GM18499 (cell line): ENCODE results near the gene FBXO46.
A peak's percentile ranks its signal among the peaks of the same experiment; 100 is the strongest.
"Not testable (repeated sequence)": the region's sequence is repeated elsewhere in the genome, so short reads cannot be mapped to it uniquely, and the experiment has no call there.

Source experiments
- ATAC-seq: cut with Tn5 transposase; IDR thresholded peaks from one replicate; pipeline ENCODE4 v1.9.1; 2021; ENCODE audit warnings: moderate number of reproducible peaks; ENCODE audit not compliant: insufficient read depth, unreplicated experiment

The FBXO46 gene

GRCh38 chr19:45693106-45693788 is 37.4 kb downstream of the FBXO46 start:
- ATAC-seq, result no peak

- ATAC-seq, result peak; percentile 68
Observed at GRCh38 chr19:45692187-45693105, 38.2 kb downstream of the FBXO46 start, which contains the start of gene QPCTL. Gene QPCTL, plus strand, starts transcription at chr19:45692666. Its CDS starts 38 bp downstream, at chr19:45692704.

GRCh38 chr19:45691516-45692186 is 39.0 kb downstream of the FBXO46 start, which contains the start of gene SNRPD2:
Gene SNRPD2, minus strand, starts transcription at chr19:45691953. Its CDS starts 65 bp downstream, at chr19:45691888.
- ATAC-seq, result peak; percentile 27

DNA sequence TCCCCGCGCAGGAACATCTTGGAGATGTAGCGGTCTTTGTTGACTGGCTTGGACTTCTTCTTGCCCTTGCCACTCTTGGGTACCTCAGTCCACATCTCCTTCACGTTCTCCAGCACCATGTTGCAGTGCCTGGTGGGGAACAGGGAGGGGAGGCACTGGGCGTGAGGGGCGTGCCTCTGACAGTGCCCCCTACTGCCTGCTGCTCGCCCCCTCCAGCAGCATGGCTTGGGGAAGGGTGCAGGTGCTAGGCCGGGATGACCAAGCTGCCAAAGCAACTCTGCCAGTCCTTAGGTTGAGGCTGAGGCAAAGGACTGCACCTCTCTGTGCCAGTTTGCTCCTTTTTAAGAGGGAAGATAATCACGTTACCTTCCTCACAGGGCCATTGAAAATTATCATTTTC is 43.1 kb downstream of the FBXO46 start:
- no peak for ATAC-seq

- ATAC-seq, result not testable (repeated sequence)
Observed at GRCh38 chr19:45685045-45685444, 45.7 kb downstream of the FBXO46 start.

DNA sequence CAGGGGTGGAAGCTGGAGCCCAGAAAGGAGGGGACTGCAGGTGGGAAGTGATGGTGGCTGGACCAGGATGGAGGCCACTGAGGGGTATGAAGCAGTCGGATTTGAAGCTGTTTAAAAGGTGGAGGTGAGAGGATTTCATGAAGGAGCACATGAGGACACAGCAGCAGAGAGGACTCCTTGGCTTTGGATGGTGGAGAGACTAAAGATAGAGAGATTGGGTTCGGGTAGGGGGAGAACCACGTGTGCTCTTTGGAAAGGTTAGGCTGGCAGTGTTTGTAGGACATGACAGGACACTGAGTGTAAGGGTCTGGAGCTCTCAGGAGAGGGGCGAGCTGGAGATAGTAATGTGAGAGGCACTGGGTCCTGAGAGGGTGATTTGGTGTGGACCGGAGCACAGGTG is 47.8 kb downstream of the FBXO46 start:
- no peak for ATAC-seq

DNA sequence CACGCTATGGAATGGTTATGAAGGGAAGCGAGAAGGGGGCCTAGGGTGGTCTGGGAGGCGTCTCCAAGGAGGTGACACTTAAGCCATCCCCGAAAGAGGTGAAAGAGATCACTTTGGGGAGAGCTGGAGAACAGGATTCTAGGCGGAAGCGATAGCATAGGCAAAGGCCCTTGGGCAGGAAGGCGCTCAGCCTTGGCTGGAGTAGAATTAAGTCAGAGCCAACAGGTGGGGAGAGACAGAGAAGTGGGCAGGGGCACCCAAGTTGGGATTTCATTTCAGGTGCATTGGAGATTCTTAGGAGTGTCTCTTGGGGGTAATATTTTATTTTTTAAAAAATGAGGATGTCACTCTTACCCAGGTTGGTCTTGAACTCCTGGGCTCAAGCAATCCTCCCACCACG is 48.6 kb downstream of the FBXO46 start:
- no peak for ATAC-seq

GRCh38 chr19:45681391-45682015 is 49.2 kb downstream of the FBXO46 start:
- ATAC-seq, result no peak

DNA sequence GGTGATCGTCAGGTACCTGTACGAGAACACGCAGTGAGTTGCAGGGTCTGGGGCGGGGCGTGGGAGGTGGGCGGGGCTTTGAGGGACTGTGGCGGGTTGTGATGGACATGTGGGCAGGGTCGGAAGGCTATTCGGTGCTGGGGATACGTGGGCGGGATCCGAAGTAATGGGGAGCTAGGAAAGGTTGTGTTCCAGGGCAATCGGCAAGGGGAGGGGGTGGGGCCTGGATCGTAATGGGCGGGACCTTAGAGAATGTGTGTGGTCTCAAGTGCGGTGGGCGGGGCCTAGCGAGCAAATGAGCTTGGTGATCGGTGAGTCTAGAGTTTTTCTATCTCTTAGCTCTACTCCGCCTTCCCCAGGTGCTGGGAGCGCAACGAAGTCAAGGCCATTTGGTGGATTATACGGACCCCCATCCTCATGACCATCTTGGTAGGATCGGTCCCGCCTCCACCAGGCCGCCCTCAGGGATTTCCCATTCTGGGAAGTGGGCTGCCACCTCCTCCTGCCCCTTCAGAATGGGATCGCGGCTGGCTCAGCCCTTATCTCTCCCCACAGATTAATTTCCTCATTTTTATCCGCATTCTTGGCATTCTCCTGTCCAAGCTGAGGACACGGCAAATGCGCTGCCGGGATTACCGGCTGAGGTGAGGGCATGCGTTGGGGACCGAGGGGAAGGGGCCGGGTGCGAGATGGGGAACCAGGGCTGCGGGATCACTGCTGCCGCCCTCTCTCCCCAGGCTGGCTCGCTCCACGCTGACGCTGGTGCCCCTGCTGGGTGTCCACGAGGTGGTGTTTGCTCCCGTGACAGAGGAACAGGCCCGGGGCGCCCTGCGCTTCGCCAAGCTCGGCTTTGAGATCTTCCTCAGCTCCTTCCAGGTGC is 53.1 kb downstream of the FBXO46 start:
- ATAC-seq, result no peak

GRCh38 chr19:45676851-45677263 is 53.8 kb downstream of the FBXO46 start:
- ATAC-seq, result no peak

GRCh38 chr19:45674946-45675345 is 55.8 kb downstream of the FBXO46 start:
- ATAC-seq, result no peak

DNA sequence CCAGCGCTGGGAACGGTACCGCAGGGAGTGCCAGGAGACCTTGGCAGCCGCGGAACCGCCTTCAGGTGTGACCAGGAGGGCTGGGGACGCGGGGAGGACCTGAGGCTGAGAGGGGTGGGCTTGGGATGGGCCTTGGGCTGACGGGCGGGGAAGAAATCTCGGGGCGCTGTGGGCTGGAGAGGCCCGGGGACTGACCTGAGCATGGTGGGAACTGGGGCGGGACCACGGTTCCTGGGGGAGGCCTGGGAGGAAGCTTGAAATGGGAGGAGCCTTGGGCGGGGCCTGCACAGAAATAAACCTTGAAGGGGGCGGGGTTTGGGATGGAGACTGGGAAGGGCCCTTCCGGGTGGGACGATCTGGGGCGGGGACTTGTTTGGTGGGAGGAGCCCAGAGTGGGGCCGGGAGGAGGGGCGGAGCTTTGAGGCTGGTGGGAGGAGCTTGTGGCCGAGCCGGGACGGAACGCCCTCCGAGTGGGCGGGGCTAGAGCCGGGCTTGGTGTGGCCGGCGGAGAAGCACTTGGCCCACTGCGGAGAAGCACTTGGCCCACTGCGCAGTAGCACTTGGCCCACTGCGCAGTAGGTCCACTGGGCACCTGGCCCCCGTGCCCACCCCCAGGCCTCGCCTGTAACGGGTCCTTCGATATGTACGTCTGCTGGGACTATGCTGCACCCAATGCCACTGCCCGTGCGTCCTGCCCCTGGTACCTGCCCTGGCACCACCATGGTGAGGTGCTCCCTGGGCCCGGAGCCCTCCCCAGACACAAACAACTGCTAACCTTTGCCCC is 59.8 kb downstream of the FBXO46 start:
- ATAC-seq, result no peak

DNA sequence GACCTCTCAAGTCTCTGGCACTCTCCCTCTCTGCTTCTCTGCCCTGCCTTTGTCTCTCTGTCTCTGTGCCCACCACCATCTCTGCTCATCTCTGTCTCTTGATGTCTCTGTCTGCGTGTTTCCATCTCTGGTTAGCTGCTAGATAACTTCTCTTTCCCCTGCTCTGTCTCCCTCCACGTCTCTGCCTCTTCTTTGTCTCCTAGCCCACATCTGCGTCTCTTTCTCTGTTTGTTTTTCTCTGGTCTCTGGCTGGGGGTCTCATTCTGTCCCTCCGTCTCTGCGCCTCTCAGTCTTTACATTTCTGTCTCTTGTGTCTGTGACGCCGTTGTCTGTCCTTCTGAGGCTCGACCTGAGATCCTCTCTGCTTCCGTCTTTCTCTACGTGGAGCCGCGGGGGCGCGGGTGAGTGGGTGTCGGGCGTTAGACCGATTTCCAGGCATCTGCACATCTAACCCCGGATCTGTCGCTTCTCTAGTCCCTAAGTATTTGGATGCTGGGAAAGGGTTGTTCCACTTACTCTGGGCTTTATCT is 62.3 kb downstream of the FBXO46 start:
- ATAC-seq, result no peak

GRCh38 chr19:45667620-45668341 is 62.9 kb downstream of the FBXO46 start, which contains the start of gene GIPR:
Gene GIPR, plus strand, starts transcription at chr19:45668221. Its CDS starts 1,300 bp downstream, at chr19:45669521.
- no peak for ATAC-seq

DNA sequence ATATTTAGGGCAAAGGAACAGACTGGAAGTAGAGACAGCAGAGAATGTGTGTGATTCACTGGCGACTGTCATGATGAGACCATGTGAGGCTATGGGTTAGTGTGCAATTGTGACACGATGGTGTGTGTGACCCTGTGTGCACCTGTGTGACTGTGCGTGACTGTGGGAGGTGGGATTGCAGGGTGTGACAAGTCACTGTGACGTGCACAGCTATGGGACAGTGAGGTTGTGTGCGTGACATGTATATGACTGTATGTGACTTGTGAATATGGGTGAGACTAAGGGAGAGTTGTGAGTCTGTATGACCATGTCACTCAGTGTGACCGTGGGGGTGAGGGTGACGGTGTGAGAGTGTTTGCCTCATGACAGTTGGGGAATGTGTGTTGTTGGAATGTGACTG is 66.1 kb downstream of the FBXO46 start:
- ATAC-seq, result no peak

DNA sequence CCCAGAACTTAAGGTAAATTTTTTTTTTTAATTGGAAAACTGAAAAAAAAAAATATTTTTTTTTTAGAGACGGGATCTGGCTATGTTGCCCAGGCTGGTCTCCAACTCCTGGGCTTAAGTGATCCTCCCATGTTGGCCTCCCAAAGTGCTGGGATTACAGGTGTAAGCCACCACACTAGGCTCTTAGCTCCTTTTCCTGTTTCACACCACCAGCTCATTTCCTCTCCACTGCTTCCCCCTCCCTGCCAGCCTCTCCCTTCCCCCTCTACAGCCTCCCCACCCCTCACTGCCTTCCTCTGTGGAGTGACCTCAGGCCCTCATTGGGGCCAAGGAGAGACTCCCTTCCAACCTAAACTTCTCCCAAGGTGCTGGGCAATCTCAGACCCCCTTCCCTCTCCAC is 66.9 kb downstream of the FBXO46 start:
- ATAC-seq, result no peak

DNA sequence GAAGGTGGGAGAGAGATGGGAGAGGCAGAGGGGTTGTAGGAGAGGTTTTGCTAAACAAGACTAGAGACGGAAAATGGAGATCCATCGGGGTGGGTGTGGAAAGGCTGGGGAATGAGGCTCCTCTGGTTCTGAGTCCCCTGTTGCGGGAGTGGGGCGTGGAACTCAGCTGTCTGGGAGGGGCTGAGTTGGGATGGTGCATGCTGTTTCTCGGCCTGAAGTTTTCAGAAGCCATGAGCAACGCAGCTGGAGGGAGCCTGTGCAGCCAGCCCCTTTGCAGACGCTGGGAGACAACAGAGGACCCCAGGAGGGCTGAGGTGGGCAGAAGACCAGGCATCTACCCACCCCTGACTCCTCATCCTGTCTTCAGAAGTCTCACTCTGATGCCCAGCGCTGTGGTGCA is 70.1 kb downstream of the FBXO46 start:
- ATAC-seq, result no peak
